Subcutaneous adipose tissue (tissue), 4 donors: ENCODE results near the gene ATP23. TPM values are rescaled to one million over a fixed set of nuclear protein-coding genes. Genes with fewer than 3 reads are reported as not detected.

Experiments used
- CTCF ChIP-seq: fragments of 450-650 bp; IDR thresholded peaks from one replicate; pipeline ENCODE4 v1.5.1; 2016; ENCODE audit warnings: low read depth, mild to moderate bottlenecking, control low read depth, antibody characterized with exemption, moderate library complexity
- total RNA-seq, 4 donors: library from RNA; depleted of rRNA; stranded (reverse); fragments of >200 nt; gene quantifications; one replicate each; pipeline ENCODE4 v1.1.0, GENCODE V29; 2016

ATP23 gene
- total RNA-seq, 4 donors from 2014 or later: 12.9 to 44.6 (median 28.5) TPM

- TF ChIP-seq CTCF: no peak
Measured at GRCh38 chr12:57904848-57905811, 36.2 kb upstream of the ATP23 start.

GRCh38 chr12:57905812-57906475 is 35.4 kb upstream of the ATP23 start:
- no peak for TF ChIP-seq CTCF

- no peak for TF ChIP-seq CTCF
Measured at GRCh38 chr12:57906821-57907220, 34.5 kb upstream of the ATP23 start.

GRCh38 chr12:57907281-57907680 is 34.1 kb upstream of the ATP23 start:
- no peak for TF ChIP-seq CTCF

- no peak for TF ChIP-seq CTCF
Measured at GRCh38 chr12:57908511-57908910, 32.9 kb upstream of the ATP23 start.

GRCh38 chr12:57909056-57909455 is 32.3 kb upstream of the ATP23 start:
- TF ChIP-seq CTCF: no peak

GRCh38 chr12:57909611-57910010 is 31.8 kb upstream of the ATP23 start:
- TF ChIP-seq CTCF: no peak
